GM21717 (cell line): ENCODE data around the gene EHMT1.
"Not testable (repeated sequence)": the region's sequence is repeated elsewhere in the genome, so short reads cannot be mapped to it uniquely, and the experiment has no call there.

Experiments
- ATAC-seq: cut with Tn5 transposase; IDR thresholded peaks from one replicate; pipeline ENCODE4 v1.9.1; 2021; ENCODE audit warnings: mild to moderate bottlenecking, moderate library complexity; ENCODE audit not compliant: unreplicated experiment

Gene EHMT1

DNA sequence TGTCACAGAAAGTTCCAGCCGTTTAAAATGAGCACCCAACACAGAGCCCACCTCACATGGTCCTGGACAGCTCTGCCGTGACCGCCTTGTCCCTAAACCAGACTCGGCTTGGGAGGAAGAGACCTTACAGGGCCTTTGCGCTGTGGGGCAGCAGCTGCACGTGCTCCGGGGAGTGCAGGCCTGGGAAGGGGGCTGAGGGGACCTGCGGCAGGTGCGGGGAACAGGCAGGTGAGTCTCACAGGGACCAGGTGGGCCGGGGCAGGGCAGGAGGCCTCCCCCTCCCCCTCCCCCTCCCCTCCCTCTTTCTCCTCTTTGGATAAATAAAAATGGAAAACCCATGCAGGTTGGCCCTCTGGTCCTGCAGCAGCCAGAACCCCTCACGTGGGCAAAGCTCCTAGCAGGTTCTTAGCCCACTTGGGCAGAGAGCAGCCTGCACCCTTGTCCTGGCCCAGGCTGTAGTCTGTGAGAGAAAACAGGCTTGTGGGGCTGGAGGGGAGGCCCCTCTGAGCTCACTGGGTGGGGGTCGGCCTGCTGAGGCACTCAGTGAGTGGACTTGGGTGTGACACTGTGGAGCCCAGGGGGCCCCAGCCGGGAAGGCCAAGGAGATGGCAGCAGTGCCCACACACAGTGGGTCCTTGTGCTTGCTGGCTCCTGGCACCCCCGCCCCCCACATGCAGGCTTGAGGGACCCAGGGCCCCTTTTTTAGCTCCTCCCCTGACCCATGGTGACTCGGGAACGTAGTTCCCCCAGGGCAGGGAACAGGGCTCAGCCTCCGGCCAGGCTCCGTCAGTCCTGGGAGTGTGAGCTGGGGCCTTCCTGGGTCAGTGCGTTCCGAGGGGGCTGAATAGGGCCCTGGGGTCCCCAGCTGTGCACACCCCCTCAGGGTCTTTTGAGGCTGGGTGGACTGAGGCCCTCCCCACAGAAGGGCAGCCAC is 218.8 kb downstream of the EHMT1 start:
- no peak for ATAC-seq

DNA sequence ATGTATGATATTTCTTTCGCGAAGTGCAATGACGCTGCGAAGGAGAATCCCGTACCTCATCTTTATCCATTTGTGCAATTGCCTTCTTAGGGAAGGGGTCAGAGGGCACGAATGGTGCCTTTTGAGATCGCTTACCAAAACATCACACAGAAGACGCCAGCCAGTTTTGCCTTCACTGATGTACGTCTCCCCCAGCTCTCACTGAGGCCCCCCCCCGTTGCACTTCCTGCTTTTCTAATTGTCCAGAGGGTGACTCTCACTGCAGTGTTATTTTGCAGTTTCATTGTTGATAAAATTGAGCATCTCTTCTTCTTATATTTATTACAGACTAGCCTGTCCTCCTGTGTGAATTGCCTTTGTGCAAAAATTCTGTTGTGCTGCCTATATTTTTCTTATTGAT is 219.8 kb downstream of the EHMT1 start:
- ATAC-seq, result no peak

DNA sequence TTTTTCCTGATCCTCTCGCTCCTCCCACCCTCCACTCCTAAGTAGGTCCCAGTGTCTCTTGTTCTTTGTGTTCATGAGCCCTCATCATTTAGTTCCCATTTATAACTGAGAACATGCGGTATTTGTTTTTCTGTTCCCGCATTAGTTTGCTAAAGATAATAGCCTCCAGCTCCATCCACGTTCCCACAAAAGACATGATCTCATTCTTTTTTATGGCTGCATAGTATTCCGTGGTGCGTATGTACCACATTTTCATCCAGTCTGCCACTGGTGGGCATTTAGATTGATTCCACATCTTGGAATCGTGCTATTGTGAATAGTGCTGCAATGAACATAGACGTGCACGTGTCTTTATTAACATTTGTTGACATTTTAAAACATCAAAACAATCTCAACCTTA is 224.6 kb downstream of the EHMT1 start:
- no peak for ATAC-seq

DNA sequence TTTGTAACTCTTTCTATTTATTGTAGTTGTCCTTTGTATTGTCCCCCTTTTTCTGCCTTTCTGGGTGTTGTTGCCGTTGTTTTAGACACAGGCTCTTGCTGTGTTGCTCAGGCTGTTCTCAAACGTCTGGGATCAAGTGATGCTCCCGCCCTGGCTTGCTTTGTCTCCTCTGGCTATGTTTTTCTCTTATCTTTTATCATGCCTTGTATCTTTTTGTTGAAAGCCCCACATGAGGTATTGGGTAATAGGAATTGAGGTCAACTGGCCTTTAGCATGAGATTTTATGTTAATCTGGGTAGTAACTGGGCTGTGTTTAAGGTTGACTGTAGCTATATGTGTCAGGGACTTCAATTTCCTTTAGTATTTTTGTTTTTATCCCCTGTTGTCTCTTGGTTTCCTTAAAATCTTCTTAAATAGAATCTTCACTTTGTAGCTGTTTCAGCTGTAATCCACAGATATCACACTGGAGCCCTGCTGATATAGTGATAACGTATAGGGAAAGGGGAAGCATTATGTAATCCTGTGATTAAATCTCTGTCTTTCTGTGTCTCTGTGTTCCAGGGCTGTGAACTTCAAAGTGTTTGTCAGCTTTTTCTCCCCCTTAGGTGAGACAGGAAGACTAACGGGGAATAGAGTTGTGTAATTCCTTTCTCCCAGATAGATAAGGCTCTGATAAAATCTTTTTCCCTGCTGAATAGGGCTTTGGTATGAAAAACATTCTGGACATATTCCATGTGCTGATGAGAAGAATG is 232.9 kb downstream of the EHMT1 start:
- no peak for ATAC-seq

DNA sequence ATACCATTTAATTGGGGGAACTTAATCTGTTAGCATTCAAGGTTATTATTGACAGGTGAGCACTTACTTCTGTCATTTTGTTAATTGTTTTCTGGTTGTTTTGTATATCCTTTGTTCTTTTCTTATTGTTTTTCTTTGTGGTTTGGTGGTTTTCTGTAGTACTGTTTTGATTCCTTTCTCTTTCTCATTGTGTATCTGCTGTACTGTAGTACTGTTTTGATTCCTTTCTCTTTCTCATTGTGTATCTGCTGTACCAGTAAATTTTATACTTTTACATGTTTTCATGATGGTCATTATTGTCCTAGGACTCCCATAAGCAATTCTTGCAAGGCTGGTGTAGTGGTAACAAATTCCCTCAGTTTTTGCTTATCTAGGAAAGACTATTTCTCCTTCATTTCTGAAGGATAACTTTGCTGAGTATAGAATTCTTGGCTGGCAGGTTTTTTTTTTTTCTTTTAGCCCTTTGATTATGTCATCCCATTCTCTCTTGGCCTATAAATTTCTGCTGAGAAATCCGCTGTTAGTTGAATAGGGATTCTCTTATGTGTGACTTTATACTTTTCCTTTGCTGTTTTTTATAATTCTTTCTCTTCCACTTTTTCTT is 234.7 kb downstream of the EHMT1 start:
- no peak for ATAC-seq

DNA sequence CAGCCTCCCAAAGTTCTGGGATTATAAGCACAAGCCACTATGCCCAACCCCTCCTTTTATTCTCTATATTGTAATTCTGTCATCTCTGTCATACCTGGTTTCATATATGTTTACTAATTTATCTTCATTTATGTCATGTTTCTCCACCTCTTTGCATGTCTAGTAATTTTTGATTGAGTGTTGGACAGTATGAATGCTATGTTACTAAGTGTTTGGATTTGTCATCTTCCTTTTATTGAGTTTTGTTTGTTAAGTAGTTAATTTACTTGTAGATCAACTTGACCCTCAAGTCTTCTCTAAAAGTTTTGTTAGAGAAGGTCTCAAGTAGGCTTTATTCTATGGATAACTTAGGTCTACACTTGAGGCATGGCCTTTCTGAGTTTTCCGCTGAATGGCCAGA is 241.6 kb downstream of the EHMT1 start:
- ATAC-seq, result no peak

DNA sequence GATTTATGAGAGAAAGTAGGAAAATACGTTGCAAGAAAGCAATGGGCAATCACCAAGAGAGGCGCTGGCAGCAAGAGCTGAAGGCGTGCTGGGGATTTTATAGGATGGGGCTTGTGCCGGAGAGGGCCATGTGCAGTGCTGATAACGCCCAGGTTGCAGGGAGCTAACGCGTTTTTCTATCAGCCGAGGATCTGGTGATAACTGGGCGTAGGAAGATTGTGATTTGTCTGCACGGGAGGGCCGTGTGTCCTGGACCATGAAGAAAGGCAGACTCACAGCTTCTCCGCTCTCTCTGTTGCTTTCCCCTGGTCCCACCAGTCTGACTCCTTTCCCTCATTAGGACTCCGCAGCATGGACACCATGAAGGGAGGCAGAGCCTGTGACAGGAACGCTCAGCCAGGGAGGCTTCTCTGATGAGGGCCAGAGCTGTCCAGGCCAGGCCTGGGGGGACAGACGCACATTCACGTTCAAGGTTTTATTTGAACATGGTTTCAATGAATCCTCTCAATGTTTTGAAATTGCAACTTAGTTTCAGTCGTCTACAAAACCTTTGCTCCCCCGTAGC is 246.9 kb downstream of the EHMT1 start:
- no peak for ATAC-seq

DNA sequence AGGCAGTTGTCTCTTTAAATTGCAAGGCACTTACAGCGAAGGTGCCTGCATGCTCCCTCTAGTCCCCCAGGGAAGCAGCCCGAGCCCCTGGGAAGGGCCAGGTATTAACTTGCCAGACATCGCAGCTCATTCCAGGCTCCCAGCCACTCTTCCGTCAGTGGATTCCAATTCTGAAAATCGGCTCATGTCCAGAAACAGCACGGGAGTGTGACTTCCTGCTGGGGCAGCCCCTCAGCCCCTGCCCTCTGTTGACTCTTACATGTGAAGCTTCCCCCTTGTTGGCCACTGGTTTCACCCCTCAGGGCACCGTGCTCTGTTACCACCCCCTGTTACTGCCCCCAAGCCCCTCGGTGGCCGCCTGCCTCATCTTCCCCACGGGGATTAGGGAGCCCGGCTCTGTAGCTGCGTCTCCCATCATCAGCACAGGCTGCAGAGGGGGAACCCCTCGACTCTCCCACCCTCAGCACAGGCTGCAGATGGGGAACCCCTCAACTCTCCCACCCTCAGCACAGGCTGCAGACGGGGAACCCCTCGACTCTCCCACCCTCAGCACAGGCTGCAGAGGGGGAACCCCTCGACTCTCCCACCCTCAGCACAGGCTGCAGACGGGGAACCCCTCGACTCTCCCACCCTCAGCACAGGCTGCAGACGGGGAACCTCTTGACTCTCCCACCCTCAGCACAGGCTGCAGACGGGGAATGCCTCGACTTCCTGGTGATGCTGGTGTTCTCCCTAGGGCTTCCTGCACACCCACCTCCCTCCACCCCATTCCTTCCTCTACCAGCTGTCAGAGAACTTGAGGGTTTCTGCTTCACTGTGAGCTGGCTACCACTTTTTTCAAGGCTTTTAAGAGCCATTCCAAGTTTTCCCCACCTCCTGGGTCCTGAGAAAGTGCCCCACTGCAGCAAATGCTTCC is 247.7 kb downstream of the EHMT1 start:
- ATAC-seq, result no peak

DNA sequence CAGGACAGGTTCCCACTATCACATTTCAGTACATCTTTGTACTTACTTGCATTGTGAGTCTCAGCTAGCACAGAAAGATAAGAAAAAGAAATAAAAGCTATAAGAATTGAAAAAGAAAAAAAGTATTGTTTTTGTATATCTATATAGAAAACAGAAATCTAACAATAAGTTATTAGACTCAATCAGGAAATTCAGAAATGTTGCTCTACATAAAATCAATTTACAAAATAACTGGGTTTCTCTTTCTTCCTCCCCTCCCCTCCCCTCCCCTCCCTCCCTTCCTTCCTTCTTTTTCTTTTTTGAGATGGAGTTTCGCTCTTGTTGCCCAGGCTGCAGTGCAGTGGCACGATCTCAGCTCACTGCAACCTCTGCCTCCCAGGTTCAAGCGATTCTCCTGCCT is 251.6 kb downstream of the EHMT1 start:
- ATAC-seq, result no peak

DNA sequence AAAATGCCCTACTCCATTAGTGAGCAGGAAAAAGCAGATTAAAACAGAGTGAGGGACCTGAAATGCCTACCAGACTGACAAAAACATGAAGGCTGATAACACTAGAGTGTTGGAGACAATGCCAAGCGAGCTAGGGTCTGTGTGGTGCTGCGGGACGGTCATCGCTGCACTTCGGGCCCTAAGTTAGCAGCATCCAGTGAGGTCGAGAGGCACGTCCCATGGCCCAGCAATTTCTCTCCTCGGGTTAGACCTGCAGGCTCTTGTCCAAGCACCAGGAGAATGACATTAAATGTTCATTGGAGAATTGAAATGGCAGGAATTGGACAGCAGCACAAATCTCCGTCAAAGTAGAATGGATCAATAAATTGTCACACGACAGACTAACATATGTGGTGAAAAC is 253.5 kb downstream of the EHMT1 start:
- no peak for ATAC-seq

DNA sequence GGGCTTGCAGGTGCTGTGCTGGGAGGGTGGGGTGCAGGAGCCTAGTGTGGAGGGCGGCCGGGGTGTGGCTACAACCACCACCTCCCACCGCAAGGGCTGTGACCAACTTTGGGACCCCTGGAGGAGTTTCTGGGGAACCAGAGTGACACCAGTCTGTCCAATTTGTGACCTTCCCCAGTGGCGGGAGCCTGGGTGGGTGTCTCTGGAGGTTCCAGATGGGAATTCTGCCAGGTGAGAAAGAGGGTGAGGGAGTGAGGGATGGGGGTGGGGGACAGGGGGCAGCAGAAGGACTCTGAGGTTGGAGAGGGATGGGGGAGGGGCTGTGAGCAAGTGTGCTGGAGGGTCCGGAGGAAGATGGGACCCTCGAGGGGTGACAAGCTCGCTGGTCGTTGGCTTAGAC is 254.6 kb downstream of the EHMT1 start:
- ATAC-seq, result no peak

DNA sequence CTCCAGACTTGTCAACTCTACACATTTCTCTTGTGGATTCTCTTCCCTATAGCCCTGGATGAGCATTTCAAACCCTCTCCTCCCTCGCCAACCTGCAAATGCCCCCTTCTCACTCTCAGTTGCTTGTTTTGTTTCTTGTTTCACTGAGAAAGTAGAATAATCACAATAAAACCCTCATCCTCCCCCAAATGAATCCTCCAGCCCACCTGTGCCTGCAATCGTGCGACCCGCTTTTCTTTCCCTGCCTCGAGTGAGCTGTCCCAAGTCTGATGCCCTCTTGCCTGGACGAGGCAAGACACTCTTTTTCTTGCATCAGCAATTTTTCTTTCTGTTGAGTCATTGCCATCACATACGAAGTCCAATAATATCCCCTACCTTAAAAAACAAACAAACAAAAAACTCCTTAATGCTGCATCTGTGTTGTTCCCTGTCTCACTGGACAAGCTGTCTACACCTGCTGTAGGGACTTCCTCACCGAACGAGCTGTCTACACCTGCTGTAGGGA is 255.1 kb downstream of the EHMT1 start:
- ATAC-seq, result no peak

DNA sequence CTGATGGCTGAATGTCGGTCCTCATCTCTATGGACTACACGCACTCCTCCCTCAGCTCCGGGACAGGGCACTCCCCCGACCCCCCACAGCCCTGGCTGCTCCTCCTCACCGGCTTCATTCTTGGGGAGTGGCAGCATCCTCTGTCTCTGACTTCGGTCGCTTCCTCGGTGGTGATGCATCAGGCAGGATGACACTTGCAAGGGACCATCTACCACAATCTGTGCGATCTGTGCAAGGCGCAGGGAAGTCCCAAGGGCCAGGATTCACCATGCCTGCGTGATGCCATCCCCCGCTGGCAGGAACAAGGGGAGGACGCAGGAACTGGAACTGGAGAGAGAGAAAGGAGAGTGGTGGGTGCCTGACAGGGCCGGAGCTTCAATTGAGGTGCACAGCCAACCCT is 256.5 kb downstream of the EHMT1 start:
- no peak for ATAC-seq

DNA sequence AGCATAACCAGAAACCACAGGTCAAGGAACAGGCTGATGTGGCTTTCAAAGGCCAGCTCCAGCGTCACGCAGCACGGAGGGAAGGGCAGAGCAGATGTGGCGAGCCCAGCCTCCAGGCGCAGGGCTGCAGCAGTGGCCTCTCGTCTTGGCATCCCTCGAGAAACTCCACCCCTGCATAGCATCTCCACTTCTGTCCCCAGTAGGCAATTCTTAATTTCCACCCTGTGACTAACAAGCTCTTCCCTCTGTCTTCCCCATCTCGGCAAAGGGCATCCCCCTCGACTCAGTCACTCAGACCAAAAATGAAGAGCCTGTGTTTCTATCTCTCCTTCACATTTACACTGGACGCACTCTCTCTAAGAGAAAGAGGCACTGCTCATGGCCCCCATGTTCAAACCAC is 257.0 kb downstream of the EHMT1 start:
- ATAC-seq, result no peak

DNA sequence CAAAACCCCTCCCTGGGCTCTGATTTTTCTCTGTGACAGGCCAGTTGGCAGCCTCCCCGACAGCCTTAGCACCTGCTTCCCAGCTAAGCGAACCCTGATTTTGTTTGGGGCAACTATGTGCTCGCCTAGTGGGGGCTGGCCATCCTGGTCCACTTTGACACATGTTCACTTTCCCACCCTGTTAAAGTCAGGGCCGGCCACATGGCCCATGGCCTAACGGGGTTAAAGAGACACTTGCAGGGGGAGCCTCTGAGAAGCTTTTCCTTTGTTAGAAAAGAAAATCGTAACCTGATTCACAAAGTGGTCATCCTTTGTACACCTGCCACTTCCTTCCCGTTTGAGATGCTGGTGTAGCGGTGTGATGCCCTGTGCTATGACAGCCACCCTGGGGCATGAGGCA is 257.5 kb downstream of the EHMT1 start:
- ATAC-seq, result no peak

DNA sequence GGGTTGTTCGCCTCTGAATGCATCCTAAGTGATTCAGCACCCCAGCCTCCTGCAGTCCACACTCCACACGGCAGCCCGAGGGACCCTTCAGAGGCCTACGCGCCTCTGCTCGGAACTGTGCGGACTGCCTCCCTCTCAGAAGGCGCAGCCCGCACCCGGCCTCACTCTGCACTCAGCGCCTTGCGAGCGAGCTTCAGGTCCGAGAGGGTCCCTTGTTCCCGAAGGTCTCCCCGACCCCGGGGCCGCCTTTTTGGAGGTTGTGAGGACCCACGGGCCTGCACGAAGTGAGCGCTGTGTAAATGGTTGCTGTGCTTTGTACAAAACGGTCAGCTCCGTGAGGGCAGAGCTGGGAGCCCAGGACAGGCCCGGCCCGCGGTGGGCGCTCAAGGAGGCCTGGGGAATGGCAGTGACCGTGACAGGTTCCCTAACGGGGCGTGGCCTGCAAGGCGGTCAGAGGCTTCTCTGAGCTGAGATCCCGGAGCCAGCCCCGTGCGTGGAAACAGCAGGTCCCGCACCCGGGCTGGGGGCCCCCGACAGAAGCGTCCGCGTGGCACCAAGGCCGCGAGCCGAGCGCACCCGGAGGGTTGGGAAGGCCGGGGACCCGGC is 258.1 kb downstream of the EHMT1 start:
- ATAC-seq, result no peak

DNA sequence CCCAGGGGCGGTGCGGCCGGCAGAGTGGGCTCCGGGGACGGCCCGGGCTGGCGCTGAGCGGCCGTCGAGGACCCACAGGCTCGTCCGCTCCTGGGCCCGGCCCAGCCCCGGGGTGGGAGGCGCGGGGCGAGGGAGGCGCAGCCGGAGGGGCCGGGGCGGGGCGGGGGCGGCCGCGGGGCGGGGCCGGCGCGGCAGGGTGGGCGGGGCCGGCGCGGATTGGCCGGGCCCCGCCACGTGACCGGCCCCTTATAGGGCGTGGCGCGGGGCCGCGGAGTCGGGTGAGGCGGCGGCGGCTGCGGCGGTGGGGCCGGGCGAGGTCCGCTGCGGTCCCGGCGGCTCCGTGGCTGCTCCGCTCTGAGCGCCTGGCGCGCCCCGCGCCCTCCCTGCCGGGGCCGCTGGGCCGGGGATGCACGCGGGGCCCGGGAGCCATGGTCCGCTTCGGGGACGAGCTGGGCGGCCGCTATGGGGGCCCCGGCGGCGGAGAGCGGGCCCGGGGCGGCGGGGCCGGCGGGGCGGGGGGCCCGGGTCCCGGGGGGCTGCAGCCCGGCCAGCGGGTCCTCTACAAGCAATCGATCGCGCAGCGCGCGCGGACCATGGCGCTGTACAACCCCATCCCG is 258.8 kb downstream of the EHMT1 start, which contains the start of gene CACNA1B:
Gene CACNA1B, plus strand, starts transcription at position 277 of the 617 bp plus-strand sequence. Its CDS starts 152 bp downstream, at position 429.
- not testable (repeated sequence) for ATAC-seq

DNA sequence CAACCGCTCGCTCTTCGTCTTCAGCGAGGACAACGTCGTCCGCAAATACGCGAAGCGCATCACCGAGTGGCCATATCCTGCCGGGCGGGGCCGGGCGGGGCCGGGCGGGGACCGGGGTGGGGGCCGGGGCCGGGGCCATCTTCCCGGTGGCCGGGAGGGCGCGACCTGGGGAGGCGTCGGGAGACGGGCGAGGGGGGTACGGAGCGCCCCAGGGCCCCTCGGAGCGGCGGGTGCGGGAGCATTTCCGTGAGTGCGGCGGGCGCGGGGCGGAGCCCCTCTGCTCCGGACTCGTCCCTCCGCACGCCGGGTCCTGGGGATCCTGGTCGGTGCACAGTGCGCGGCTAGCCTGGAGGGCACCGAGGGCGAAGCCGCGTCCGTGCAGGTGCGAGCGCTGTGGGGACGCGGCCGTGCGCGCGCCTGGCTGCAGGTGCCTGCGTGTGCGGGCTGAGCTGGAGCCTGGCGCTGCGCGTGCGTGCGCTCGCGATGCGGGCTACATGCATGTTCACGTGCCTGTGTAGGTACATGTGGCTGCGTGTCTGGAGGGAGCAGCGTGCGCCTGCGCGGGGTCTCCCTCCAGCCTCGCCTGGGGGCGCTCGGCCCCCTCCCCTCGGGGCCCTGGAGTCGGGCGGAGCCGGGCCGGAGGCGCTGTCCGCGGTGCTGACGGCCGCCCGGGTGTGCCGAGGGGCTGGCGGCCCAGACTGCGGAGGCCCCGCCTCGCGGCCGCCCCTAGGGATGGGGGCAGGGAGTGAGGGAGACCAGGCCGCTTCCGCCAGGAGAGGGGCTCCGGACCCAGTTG is 259.5 kb downstream of the EHMT1 start:
- ATAC-seq, result no peak
